GM21447 (cell line): ENCODE data around the gene RAI1.

Experiments used
- ATAC-seq: cut with Tn5 transposase; IDR thresholded peaks from one replicate; pipeline ENCODE4 v1.9.1; 2021; ENCODE audit not compliant: unreplicated experiment

Gene RAI1

DNA sequence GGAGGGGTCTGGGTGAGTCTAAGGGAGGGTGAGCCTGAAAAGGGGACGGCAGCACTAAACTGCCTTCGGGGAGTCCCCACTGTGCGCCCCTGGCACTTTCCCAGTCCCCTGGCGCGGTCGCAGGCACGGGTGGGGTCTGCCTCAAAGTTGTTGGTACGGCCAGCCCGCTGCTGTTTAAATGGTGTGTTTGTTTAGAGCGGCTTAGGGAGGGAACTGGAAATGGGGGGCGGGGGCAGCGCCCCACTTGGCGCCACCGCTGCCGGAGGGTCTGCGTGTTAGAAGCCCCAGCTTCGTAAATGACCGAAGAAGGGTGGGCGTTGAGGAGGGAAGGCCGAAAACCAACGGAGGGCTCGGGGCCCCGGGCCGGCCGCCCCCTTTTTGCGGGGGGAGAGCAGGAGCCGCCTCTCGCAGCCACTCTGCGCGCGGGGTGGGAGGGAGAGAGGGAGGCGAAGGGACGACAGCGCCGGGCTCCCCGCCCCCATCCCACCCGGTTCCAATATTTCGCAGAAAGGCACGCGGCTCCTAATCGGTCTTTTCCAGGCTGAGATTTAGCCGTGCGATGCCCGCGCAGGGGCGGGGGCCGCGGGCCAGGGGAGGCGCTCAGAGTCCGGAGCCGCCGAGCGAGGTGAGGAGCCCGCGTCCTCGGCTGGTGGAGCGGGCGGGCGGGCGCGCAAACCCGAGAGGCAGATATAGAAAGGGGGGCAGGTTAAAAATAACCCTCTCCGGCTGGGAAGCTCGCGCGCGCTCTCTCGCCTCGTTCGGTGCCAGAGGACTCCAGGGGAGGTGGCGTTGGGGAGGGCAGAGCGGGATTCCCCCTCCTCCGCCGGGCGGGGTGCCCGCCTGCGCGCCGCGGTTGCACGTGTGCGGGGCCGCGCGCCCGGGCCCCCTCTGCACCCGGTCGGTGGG is 100.6 kb downstream of the RAI1 start:
- no peak for ATAC-seq

DNA sequence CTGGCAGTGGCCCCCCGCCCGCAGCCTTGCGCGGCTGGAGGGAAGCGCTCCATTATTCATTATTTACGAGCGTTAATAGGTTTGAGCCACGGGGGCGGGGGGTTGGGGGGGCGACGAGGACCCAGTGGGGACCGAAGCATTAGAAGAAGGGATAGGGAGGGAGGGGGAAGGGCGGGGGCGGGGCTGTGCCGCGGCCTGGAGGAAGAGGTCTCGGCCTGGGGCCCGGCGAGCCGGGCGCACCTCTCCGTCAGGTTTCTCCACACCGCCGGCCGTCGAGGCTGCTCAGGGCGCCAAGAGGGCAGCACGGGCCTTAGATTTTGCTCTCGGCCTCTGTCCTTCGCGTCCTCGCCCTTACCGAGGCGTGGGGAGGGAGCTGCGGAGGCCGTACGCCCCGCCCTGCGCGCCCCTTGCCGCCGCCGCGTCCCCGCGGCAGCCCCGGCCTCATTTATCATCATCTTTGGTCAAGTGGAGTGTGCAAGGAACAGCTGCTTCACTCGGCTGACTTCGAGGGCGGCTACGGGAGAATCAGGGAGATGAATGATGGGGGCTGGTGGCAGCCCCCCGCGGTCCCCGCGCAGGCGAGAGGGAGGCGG is 101.4 kb downstream of the RAI1 start:
- peak; percentile 5 for ATAC-seq

DNA sequence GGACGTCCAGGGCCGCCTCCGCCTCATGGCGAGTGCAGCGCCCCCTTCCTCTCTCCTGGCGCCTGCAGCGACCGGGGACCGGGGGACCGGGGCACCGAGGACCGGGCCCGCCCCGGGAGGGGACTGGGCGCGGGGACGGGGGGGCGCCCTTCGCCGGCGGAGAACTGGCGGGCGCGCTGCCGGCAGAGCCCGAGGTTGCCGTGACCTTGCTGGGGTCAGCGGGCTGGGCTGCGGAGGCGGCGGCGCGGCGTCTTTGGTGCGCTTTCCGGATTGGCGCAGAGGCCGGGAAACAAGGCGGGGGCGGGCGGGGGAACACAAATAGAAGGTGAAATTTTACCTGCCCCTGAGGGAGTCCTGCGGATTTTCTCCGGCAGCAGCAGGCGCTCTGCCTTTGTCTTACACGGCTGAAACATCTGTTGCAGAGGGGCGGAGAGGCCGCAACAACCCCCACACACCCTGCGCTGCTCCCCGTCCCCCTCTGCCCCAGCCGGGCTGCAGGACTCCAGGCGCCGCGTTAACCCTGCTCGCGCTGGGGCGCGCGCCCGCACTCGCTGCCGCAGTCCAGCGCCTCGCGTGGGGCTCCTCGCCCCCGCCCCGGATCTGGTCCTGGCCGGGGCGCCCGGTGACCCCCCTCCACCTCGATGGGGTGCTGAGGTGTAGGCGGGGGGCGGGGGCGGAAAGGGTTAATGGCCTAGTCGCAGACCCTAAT is 102.0 kb downstream of the RAI1 start:
- peak; percentile 40 for ATAC-seq

DNA sequence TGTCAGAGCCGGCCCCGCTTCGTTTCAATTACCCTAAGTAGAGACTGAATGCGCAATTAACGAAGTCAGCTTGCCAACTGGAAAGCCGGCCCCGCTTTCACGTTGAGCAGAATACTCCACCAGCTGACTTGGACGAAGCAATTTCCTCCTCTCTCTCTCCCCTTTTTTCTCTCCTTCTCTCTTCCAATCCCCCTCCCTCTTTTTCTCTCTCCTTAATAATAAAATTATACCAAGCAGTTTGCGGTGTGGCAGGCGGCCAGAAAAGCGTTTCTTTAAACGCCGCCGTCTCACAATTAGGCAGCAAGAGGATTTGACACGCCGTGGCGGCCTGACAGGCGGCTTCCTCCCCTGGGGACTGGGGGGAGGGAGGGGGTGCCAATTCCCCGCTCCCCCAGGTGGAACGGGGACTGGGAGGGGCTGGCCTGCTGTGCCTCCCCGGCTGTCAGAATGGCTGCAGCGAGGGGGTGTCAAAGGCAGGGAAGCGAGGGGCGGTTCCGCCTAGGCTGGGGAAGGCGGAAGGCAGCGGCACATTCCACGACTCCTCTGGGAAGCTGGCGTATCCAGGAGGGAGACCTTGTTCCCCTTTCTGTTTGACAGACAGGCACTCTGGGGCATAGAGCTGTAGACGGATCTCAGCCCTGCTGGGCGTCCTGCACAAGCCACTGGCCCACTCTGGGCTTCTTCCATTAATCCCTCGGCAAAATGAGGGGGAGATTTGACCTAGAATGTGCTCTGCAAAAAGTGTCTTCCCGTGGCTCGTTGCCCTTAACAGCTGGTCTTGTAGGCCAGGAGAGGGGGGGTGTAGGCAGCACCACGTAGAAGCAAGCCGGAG is 102.8 kb downstream of the RAI1 start:
- peak; percentile 8 for ATAC-seq

DNA sequence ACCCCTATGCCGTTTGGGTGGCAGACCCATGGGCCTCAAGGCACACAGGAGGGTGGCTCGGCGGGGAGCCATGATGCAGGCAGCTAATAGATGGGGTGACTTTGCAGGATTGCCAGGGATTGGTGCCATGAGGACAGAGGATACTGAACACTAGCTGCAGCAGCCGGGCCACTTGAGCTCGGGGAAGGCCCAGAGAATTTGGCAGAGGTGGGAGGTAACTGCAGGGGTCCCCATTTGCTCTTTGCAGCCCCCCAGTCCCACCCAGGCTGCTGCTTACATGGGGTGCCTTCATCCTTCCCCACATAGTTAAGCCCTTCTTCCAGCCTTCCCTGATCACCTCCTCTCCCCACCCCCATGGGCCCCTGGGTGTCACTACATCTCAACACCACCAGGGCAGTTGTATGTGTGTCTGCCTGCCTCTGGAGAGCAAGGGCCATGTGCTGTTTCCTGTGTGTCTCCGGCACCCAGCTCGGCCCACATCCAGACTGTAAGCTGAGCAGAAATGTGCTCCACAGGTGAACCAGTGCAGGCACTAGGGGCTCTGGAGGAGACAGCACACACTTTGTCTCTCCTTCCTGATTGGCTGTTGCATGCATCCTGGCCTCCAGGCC is 103.5 kb downstream of the RAI1 start:
- no peak for ATAC-seq

DNA sequence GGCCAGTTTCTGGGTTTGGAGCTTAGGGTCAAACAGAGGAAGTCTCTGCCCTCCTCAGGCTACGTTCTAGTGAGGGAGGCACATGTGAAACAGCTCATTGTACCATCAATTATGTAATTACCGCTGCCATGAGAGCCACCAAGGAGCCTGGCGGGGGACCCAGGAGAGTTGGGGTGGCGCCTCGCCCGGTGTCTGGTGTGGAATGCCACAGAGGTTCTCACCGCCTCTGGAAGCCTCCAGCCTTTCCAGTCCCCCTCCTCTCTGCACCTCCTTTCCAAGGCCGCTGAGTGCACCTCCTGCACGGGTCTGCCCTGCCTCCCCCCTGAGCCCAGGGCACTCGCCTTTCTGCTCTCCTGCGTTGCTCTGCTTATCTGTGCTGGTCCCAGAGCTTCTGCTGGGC is 104.1 kb downstream of the RAI1 start:
- no peak for ATAC-seq

DNA sequence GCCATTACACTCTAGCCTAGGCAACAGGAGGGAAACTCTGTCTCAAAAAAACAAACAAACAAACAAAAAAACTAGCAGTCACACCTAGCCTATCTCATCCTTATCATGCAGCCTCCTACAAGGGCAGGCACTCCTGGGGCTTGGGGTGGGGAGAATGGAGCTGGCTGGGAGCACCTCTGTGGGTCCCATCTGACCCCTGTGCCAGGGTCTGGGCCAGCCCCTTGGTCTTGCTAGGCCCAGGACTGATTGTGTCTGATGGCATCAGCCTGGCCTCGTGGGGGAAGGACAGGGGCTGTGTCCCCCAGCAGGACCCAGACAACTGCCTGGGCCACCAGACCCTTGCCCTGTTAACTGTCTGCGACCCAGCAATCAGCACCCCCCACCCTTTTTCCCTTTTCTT is 105.7 kb downstream of the RAI1 start:
- ATAC-seq, result no peak

DNA sequence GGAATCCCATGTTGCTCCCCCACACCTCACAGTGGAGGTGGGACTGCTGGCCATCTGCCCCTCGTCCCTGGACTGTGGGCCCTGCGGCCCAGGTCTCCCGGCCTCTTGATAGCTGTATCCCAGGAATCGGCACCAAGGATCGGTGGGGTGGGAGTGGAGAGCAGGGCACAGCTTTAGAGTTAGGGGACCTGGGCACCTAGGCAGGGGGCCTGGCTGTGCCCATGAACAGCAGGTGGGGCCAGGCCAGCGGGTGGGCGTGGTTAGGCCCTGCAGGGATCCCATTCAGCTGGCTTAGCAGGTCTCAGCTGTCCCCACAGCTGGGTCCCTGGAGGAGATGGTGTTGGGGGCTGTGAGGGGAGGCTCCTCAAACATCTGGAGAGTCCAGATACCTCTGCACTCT is 106.3 kb downstream of the RAI1 start:
- no peak for ATAC-seq

DNA sequence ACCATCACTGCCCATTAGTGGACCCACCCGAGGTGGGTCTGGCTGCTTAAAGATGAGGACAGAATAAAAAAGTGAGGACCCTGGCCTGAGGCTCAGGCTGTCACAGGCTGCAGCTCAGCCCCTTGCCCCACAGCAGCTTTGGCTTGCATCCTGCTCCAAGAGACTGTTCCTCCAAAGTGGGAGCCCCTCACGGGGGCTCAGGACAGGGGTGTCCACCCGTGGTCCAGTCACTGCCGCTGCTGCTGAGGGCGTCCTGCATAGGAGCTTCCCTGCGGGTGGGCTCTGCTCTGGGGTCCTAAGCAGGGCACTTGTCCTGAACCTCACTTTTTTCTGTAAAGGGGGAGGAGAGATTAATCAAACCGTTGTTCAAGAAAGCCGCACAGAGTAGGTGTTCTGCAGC is 107.7 kb downstream of the RAI1 start:
- no peak for ATAC-seq

DNA sequence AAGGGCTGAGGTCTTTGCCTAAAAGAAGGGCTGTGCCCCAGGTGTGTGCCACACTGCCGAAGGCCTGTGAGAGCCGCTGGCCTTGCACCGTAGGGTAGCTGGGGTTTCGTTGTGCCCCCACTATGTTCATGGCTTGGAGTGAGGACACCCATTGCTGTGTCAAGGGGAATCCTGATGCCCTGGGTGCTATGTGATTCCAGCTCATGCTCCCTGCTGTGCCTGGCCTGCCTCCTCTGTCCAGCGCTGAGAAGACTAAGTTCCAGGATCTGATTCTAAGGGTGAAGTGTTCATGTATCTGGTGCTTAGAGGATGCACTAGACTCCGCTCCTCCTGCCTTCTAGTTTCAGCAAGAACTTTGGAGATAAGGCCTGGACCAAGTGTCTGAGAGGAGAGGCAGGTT is 108.2 kb downstream of the RAI1 start:
- ATAC-seq, result no peak

DNA sequence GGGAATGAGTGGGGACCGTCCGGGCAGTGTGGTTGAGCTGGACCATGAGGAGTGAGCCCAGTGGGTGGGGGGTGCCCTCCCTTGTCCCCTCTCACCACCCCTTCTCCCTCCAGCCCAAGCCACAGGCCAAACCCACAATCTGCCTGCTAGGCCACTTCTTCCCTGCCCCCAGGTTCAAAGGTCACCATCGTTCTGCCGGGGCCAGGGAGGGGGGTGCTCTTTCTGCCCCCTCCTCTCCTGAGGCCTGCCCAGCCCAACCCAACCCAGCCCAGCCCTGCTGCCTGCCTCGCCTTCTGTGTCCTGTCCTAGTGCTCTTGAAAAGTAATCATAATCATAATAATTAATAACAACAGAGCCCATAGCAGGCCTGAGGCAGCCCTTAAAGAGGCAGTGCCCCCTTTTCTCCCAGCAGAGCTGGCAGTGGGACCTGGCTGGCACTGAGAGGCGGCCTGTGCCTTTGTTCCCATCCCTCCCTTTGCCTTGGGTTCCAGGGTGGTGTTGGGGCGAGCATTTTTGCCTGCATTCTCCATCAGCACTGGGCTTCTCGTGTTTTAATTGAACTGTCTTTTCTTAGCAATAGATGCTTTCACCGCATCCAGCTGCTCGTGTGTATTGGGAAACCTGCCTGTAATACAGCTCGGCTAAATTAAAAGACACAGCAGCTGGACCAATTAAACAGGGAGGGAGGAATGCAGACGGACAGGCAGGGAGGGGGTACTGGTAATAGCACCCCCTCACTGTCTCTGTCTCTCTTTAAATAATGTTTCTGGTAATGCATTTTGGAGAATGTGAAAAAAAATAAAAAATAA is 108.8 kb downstream of the RAI1 start:
- ATAC-seq, result no peak

DNA sequence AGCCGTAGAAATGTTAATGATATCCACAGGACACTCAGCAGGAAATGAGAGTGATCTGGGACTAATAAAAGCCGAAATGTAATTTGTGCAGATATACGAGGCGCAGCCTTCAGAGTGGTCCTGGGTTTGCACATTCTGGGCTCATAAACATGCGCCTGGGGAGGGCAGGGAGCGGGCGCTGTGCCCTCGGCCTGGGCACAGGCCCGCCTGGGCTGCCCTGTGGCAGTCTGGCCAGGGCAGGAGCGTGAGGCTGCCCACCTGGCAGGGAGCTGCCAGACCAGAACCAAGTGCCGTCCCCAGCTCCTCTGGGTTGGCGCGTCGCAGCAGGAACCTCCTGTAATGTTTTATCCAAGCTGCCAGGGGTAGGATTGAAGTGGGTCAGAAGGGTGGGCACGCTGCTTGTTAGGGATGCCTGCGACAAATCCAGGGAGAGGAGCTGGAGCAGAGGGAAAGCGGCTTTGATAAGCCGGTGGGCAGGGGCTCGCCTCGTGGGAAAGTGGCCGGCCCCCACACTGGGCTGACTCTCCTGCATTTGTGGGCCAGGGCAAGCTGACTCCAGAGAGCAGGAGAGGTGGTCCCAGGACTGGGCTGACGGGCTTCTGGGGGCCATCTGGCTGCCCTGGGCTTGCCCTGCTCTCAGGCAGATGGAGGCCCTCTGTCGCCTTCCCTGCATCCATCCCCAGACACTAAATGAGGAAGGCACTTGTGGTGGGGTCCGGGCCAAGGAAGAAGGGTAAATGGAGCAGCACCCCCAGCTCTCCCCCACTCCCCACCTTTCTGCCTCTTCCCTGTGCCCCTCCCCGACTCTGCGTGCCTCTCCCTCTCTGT is 109.6 kb downstream of the RAI1 start:
- ATAC-seq, result no peak

DNA sequence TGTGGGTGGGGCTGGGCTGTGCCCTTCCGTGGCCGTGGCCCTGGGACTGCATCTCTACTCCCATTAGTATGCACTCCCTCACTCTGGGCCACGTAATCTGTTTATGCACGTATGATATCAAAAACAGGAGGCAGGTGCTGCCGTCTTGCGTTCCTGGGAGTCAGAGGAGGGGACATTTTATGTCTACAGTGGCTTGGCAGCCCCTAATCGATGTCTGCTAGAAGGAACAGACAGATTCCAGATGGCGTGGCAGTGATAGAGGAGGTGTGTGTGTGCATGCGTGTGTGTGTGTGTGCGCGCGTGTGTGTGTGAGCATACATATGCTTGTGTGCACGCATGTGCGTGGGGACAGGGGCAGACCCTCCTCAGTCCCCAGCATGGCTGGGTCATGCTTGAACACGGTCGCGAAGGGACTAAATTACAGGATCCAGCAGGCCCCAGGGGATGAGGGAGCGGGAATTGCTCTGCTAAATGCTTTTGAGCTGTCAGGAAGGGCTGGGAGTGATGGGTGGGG is 110.8 kb downstream of the RAI1 start:
- ATAC-seq, result no peak

DNA sequence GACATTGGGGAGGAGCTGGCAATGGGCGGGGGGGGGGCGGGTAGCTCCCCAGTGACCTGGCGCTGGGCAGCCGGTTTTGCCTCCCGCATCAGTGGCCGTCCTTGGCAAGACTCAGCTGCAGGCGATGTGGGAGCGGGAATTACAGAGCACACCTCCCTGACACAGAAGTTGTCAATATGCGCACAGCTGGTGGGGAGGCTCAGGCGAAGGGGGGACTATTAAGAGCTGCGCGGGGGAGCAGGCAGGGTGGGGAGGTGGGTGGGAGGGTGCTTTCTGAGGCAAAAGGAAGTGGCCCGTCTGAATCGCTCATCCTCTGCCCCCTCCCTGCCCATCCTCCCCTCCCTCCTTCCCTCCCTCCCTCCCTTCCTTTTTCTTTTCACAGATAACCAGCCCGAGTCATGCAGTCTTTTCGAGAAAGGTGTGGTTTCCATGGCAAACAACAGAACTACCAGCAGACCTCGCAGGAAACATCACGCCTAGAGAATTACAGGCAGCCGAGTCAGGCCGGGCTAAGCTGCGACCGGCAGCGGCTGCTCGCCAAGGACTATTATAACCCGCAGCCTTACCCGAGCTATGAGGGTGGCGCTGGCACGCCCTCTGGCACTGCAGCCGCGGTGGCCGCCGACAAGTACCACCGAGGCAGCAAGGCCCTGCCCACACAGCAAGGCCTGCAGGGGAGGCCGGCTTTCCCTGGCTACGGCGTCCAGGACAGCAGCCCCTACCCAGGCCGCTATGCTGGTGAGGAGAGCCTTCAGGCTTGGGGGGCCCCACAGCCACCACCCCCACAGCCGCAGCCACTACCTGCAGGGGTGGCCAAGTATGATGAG is 111.5 kb downstream of the RAI1 start:
- ATAC-seq, result no peak

DNA sequence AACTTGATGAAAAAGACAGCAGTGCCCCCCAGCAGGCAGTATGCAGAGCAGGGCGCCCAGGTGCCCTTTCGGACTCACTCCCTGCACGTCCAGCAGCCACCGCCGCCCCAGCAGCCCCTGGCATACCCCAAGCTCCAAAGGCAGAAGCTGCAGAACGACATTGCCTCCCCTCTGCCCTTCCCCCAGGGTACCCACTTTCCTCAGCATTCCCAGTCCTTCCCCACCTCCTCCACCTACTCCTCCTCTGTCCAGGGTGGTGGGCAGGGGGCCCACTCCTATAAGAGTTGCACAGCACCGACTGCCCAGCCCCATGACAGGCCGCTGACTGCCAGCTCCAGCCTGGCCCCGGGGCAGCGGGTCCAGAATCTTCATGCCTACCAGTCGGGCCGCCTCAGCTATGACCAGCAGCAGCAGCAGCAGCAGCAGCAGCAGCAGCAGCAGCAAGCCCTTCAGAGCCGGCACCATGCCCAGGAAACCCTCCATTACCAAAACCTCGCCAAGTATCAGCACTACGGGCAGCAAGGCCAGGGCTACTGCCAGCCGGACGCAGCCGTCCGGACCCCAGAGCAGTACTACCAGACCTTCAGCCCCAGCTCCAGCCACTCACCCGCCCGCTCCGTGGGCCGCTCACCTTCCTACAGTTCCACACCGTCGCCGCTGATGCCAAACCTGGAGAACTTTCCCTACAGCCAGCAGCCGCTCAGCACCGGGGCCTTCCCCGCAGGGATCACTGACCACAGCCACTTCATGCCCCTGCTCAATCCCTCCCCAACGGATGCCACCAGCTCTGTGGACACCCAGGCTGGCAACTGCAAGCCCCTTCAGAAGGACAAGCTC is 112.3 kb downstream of the RAI1 start:
- no peak for ATAC-seq

DNA sequence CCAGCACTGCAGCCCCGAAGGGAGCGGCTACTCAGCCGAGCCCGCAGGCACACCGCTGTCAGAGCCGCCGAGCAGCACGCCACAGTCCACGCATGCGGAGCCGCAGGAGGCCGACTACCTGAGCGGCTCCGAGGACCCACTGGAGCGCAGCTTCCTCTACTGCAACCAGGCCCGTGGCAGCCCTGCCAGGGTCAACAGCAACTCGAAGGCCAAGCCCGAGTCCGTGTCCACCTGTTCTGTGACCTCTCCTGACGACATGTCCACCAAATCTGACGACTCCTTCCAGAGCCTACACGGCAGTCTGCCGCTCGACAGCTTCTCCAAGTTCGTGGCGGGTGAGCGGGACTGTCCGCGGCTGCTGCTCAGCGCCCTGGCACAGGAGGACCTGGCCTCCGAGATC is 113.1 kb downstream of the RAI1 start:
- no peak for ATAC-seq

DNA sequence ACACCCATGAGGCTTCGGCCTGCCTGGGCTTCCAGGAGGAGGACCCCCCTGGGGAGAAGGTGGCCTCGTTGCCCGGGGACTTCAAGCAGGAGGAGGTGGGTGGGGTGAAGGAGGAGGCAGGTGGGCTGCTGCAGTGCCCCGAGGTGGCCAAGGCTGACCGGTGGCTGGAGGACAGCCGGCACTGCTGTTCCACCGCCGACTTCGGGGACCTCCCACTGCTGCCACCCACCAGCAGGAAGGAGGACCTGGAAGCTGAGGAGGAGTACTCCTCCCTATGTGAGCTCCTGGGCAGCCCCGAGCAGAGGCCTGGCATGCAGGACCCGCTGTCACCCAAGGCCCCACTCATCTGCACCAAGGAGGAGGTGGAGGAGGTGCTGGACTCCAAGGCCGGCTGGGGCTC is 114.0 kb downstream of the RAI1 start:
- no peak for ATAC-seq
